ENCODE data around the gene RCAN3.
"Not testable (repeated sequence)": the region's sequence is repeated elsewhere in the genome, so short reads cannot be mapped to it uniquely, and the experiment has no call there.

RCAN3 gene

DNA sequence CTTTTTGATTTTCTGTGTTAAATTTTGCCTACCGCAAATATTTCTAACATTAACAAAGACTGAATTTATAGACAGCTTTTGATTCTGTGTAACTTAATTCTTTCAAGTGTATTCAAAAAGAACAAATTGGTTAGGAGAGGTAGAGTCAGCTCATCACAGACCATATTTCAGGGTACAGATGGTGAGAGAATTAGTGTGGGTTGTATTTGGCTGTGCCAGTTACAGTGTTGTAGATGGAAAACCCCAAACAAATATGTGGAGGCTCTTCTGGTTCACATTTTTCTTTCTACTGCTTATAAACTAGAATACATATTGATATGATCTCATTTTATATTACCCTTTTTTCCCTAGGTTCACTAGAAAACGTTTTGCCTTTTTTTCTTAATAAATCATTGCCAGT, 11.1 kb downstream of the RCAN3 start:
- TF ChIP-seq EZH2 (IDR thresholded peaks at IDR 0.05) (no peak), POLR2AphosphoS5 (IDR thresholded peaks at IDR 0.05; ENCODE audit: borderline replicate concordance, low read depth, low read length) (no peak), FOXP2 (optimal IDR thresholded peaks at IDR 0.05; ENCODE audit: control extremely low read depth, extremely low read length, insufficient read depth) (no peak)
- no peak overlapping the region for H3K9ac ChIP-seq (ENCODE audit: insufficient read length)
- H3K9me3 ChIP-seq (ENCODE audit: low read depth, low read length), result no peaks in the 10 kb centered on the region
- H3K27ac ChIP-seq, result no peak overlapping the region
- H3K4me3 ChIP-seq, result no peak overlapping the region
- DNase-seq (ENCODE audit: low read depth, low spot score), result no peak
- 0 out of 2 replicates have a peak, but pooled peaks cover 4% of the 10 kb centered on the region for H3K36me3 ChIP-seq (ENCODE audit: insufficient read depth, low read length)

DNA sequence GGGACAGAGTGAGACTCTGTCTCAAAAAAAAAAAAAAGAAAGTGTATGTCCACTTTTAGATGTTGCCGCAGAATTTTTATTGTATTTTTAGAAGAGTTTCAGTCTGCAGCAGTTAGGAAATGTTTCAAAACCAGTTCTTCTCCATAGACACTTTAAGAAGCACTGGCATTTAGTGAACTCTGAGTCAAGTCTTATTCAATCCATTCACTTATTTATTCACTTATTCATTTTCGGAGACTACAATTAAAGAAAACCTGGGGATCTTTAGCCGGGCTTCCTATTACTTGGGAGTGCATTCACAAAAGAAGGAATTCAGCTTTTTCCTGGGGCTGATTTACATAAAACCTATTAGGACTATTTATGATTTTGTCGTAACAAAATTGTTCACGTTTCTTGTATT, 12.3 kb downstream of the RCAN3 start:
- no peak overlapping the region for H3K27ac ChIP-seq
- TF ChIP-seq EZH2 (IDR thresholded peaks at IDR 0.05), result no peak
- no peak for TF ChIP-seq POLR2AphosphoS5 (IDR thresholded peaks at IDR 0.05; ENCODE audit: borderline replicate concordance, low read depth, low read length)
- no peak for TF ChIP-seq FOXP2 (optimal IDR thresholded peaks at IDR 0.05; ENCODE audit: control extremely low read depth, extremely low read length, insufficient read depth)
- H3K9ac ChIP-seq (ENCODE audit: insufficient read length), result no peak overlapping the region
- no peak for DNase-seq (ENCODE audit: low read depth, low spot score)
- H3K36me3 ChIP-seq (ENCODE audit: insufficient read depth, low read length), result 0 out of 2 replicates have a peak, but pooled peaks cover 4% of the 10 kb centered on the region
- H3K4me3 ChIP-seq, result no peak overlapping the region
- H3K9me3 ChIP-seq (ENCODE audit: low read depth, low read length), result no peaks in the 10 kb centered on the region

DNA sequence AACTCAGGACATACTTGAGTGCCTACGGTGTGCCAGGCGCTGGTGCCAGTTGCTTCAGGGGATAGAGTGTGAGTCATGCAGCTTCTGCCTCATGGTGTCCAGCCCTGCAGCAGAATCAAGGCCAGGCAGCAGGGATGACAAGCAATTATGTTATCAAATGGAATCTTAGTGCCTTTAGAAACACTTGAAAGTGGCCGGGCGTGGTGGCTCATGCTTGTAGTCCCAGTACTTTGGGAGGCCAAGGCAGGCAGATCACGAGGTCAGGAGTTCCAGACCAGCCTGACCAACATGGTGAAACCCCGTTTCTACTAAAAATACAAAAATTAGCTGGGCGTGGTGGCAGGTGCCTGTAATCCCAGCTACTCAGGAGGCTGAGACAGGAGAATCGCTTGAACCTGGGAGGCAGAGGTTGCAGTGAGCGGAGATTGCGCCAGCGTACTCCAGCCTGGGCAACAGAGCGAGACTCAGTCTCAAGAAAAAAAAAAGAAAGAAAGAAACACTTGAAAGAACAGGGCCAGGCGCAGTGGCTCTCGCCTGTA, 13.1 kb downstream of the RCAN3 start:
- H3K4me3 ChIP-seq; H3K9ac ChIP-seq (ENCODE audit: insufficient read length); H3K36me3 ChIP-seq (ENCODE audit: insufficient read depth, low read length); DNase-seq (ENCODE audit: low read depth, low spot score); H3K9me3 ChIP-seq (ENCODE audit: low read depth, low read length); H3K27ac ChIP-seq: not testable (repeated sequence)

DNA sequence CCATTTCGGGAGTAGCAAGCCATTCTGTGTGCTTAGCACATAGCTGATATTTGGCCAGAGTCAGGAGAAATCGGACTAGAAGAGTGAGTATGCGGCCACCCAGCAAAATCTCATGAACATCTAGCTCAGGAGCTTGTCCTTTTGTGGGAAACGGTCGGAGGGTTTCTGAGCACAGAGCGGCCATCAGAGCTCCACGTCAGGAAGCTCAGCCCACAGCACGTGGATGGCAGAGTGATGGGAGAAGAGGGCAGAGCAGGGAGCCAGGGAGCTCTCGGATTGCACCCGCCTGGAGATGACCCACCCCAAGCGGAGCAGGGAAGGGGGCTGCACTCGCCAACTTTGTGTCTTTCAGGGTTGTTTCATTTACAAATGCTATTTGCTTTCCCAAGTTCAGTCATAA, 13.9 kb downstream of the RCAN3 start:
- DNase-seq (ENCODE audit: low read depth, low spot score), result no peak
- no peak overlapping the region for H3K9ac ChIP-seq (ENCODE audit: insufficient read length)
- peaks cover 8% of the 10 kb centered on the region; the same call in 1 of the 2 replicates for H3K36me3 ChIP-seq (ENCODE audit: insufficient read depth, low read length)
- no peak overlapping the region for H3K27ac ChIP-seq
- no peak overlapping the region for H3K4me3 ChIP-seq
- H3K9me3 ChIP-seq (ENCODE audit: low read depth, low read length), result no peaks in the 10 kb centered on the region
- TF ChIP-seq EZH2 (IDR thresholded peaks at IDR 0.05) (no peak), POLR2AphosphoS5 (IDR thresholded peaks at IDR 0.05; ENCODE audit: borderline replicate concordance, low read depth, low read length) (no peak), FOXP2 (optimal IDR thresholded peaks at IDR 0.05; ENCODE audit: control extremely low read depth, extremely low read length, insufficient read depth) (no peak)

DNA sequence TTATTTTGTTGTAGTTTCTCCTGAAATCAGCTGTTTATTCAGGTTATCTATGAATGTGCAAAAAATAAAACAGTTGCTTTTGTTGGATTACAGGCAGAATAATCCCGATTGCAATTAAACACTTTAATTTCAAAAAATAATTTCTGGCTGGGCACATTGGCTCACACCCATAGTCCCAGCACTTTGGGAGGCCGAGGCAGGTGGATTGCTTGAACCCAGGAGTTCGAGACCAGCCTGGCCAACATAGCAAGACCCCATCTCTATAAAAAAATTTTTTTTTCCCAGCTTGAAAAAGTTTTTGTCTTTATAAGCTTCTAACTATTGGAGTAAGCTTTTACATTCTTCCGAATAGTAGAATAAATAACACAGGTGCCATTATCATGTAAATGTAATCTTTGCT, 15.3 kb downstream of the RCAN3 start:
- H3K9me3 ChIP-seq (ENCODE audit: low read depth, low read length), result no peaks in the 10 kb centered on the region
- no peak overlapping the region for H3K9ac ChIP-seq (ENCODE audit: insufficient read length)
- H3K36me3 ChIP-seq (ENCODE audit: insufficient read depth, low read length), result peaks cover 8% of the 10 kb centered on the region; the same call in 1 of the 2 replicates
- DNase-seq (ENCODE audit: low read depth, low spot score), result no peak
- no peak overlapping the region for H3K27ac ChIP-seq
- no peak for TF ChIP-seq EZH2 (IDR thresholded peaks at IDR 0.05)
- no peak for TF ChIP-seq FOXP2 (optimal IDR thresholded peaks at IDR 0.05; ENCODE audit: control extremely low read depth, extremely low read length, insufficient read depth)
- TF ChIP-seq POLR2AphosphoS5 (IDR thresholded peaks at IDR 0.05; ENCODE audit: borderline replicate concordance, low read depth, low read length), result no peak
- no peak overlapping the region for H3K4me3 ChIP-seq

DNA sequence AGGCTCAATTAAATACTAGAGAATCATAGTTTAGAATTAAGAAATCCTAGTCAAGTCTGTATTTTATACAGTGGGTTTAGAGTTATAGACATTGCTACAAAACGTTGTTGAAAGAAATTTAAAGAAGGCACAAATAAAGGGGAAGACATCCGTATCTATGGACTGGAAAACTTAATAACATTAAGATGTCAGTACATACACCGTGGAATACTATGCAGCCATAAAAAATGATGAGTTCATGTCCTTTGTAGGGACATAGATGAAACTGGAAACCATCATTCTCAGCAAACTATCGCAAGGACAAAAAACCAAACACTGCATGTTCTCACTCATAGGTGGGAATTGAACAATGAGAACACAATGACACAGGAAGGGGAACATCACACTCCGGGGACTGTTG, 17.6 kb downstream of the RCAN3 start:
- not testable (repeated sequence) for H3K9me3 ChIP-seq (ENCODE audit: low read depth, low read length); H3K9ac ChIP-seq (ENCODE audit: insufficient read length); H3K27ac ChIP-seq; DNase-seq (ENCODE audit: low read depth, low spot score); H3K36me3 ChIP-seq (ENCODE audit: insufficient read depth, low read length); H3K4me3 ChIP-seq

DNA sequence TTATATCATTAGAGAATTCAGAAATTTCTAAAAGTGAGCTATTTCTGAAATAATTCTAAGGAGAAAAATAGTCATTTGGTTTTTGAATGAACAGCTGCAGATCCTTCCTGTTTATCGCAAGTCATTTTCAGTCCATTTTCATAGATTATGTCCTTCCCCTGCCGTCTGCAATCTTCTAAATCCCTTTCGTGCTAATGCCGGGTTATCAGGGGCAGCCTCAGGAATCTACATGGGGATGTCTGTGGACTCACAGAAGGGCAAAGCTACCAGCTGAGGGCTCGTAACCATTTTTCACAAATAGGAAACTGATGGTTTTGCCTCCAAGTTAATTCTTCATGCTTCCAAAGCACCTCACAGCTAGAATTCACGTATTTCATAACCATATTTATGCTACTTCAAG, 23.0 kb downstream of the RCAN3 start:
- Histone ChIP-seq H3K9ac (ENCODE audit: insufficient read length) (no peak overlapping the region), H3K4me3 (no peak overlapping the region), H3K27ac (no peak overlapping the region), H3K9me3 (ENCODE audit: low read depth, low read length) (no peaks in the 10 kb centered on the region), H3K36me3 (ENCODE audit: insufficient read depth, low read length) (no peaks in the 10 kb centered on the region)
- no peak for TF ChIP-seq EZH2 (IDR thresholded peaks at IDR 0.05)
- no peak for TF ChIP-seq FOXP2 (optimal IDR thresholded peaks at IDR 0.05; ENCODE audit: control extremely low read depth, extremely low read length, insufficient read depth)
- no peak for TF ChIP-seq POLR2AphosphoS5 (IDR thresholded peaks at IDR 0.05; ENCODE audit: borderline replicate concordance, low read depth, low read length)
- no peak for DNase-seq (ENCODE audit: low read depth, low spot score)

DNA sequence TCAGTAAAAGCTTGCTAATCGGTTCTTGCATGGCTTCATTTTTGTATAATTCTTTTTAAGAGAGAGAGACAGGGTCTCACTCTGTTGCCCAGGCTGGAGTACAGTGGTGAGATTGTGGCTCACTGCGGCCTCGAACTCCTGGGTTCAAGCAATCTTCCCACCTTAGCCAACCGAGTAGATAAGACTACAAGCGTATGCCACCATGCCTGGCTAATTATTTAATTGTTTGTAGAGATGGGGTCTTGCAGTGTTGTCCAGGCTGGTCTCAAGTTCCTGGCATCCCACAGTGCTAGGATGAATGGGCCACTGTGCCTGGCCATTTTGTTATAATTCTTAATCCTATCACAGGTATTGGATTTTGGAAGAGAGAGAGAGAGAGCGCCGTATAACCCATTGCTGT, 23.4 kb downstream of the RCAN3 start:
- no peaks in the 10 kb centered on the region for H3K36me3 ChIP-seq (ENCODE audit: insufficient read depth, low read length)
- H3K27ac ChIP-seq, result no peak overlapping the region
- H3K9me3 ChIP-seq (ENCODE audit: low read depth, low read length), result no peaks in the 10 kb centered on the region
- H3K4me3 ChIP-seq, result no peak overlapping the region
- TF ChIP-seq EZH2 (IDR thresholded peaks at IDR 0.05) (no peak), POLR2AphosphoS5 (IDR thresholded peaks at IDR 0.05; ENCODE audit: borderline replicate concordance, low read depth, low read length) (no peak), FOXP2 (optimal IDR thresholded peaks at IDR 0.05; ENCODE audit: control extremely low read depth, extremely low read length, insufficient read depth) (no peak)
- H3K9ac ChIP-seq (ENCODE audit: insufficient read length), result no peak overlapping the region
- DNase-seq (ENCODE audit: low read depth, low spot score), result no peak

DNA sequence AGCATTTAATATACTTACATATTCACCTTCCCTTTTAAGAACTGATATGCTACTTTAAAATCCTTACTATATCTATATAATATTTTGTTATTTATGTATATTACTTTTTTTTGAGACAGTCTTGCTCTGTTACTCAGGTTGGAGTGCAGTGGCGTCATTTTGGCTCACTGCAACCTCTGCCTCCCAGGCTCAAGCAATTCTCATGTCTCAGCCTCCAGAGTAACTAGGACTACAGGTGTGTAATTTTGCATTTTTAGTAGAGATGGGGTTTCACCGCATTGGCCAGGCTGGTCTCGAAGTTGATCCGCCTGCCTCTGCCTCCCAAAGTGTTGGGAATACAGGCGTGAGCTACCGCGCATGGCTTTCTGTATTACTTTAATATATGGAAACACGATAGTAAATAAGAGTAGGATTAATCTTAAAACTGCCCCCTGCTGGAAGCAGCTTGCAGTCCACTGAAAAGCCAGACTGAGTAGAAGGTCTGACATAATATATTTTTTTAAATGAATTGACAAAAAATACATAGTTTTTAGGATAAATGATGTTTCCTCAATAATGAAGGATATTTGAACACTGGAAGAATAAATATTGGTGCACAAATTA, 24.4 kb downstream of the RCAN3 start:
- H3K9me3 ChIP-seq (ENCODE audit: low read depth, low read length), result no peaks in the 10 kb centered on the region
- no peaks in the 10 kb centered on the region for H3K36me3 ChIP-seq (ENCODE audit: insufficient read depth, low read length)
- TF ChIP-seq EZH2 (IDR thresholded peaks at IDR 0.05) (no peak), POLR2AphosphoS5 (IDR thresholded peaks at IDR 0.05; ENCODE audit: borderline replicate concordance, low read depth, low read length) (no peak), FOXP2 (optimal IDR thresholded peaks at IDR 0.05; ENCODE audit: control extremely low read depth, extremely low read length, insufficient read depth) (no peak)
- no peak for DNase-seq (ENCODE audit: low read depth, low spot score)
- no peak overlapping the region for H3K4me3 ChIP-seq
- H3K9ac ChIP-seq (ENCODE audit: insufficient read length), result no peak overlapping the region
- H3K27ac ChIP-seq, result no peak overlapping the region

Measured in SK-N-MC (cell line).